ENCODE results near the gene DNAL4. TPM values are rescaled to one million over a fixed set of nuclear protein-coding genes. Genes with fewer than 3 reads are reported as not detected.

Gene DNAL4
- total RNA-seq, 1 experiment from 2014 or later, result 8.3 TPM

DNA sequence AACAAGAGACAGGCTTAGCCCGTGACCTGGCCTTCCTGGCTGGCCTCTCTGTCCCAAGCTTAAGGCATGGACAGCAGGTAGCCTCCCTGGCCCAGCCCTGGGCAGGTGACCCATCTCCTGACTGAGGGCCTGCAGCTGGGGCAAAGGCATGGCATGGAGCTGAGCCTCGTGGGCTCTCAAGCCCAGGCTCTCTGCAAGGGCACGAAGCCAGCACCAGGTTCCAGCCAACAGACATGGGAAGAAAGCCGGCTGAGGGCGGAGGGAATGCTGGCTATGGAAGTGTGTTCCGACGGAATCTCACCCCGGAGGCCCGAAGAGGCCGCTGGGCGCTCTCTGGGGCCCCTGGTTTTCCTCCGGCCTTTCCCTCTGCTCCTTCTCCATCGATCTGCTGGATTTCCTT is 12.9 kb downstream of the DNAL4 start:
- H3K27ac Mint-ChIP-seq, result no peak overlapping the region; a peak in 1 of 7 replicates
- Histone ChIP-seq H4K5ac (ENCODE audit: insufficient read length, low read depth, low read length) (no peak overlapping the region), H2AFZ (ENCODE audit: low read length) (no peak overlapping the region), H3K4me2 (ENCODE audit: insufficient read depth, insufficient read length, low read length) (no peak overlapping the region), H2BK15ac (ENCODE audit: low read depth, low read length) (no peak overlapping the region), H3K23ac (ENCODE audit: insufficient read length, low read depth, low read length) (no peak overlapping the region), H4K8ac (replicated peaks; ENCODE audit: insufficient read length, low read depth, low read length) (no peak overlapping the region), H4K20me1 (ENCODE audit: control insufficient read depth, insufficient read depth, insufficient read length) (no peaks in the 10 kb centered on the region), H2BK5ac (ENCODE audit: insufficient read length, low read length) (no peak overlapping the region), H3K79me2 (ENCODE audit: insufficient read depth, low read length) (no peaks in the 10 kb centered on the region), H2AK5ac (ENCODE audit: insufficient read length, low read length) (no peak overlapping the region), H3K4me1 (ENCODE audit: insufficient read depth, low read length) (no peaks in the 10 kb centered on the region), H3K9ac (ENCODE audit: extremely low read depth, insufficient read length, low read length) (no peak overlapping the region), H3K27ac (ENCODE audit: insufficient read length, low read depth, low read length) (no peak overlapping the region), H3K9me3 (ENCODE audit: control insufficient read depth, low read depth, low read length) (no peaks in the 10 kb centered on the region), H2BK120ac (ENCODE audit: low read depth, low read length, poor library complexity, severe bottlenecking) (no peak overlapping the region), H3K23me2 (ENCODE audit: insufficient read length, low read depth, low read length, poor library complexity, severe bottlenecking) (no peaks in the 10 kb centered on the region), H3K27me3 (ENCODE audit: insufficient read depth, low read length) (no peaks in the 10 kb centered on the region), H3K56ac (ENCODE audit: insufficient read length, low read depth, low read length) (no peak overlapping the region), H2BK12ac (ENCODE audit: insufficient read length, low read depth, low read length) (no peak overlapping the region), H3K18ac (ENCODE audit: insufficient read length, low read depth, low read length) (no peak overlapping the region), H3T11ph (ENCODE audit: low read length) (no peak overlapping the region), H3K79me1 (ENCODE audit: insufficient read depth, low read depth, low read length, poor library complexity, severe bottlenecking) (no peaks in the 10 kb centered on the region), H2BK20ac (ENCODE audit: low read depth, low read length, poor library complexity, severe bottlenecking) (no peak overlapping the region), H4K91ac (ENCODE audit: insufficient read length, low read depth, low read length) (no peak overlapping the region), H3K14ac (ENCODE audit: insufficient read depth, low read length) (no peak overlapping the region), H3K4ac (ENCODE audit: low read depth, low read length) (no peak overlapping the region)
- H3K36me3 Mint-ChIP-seq (ENCODE audit: insufficient read depth in 1 of 3, low read depth in 3 of 3), result peaks cover 0 to 2% (median 0%) of the 10 kb centered on the region in 3 experiments; a peak in 1 of 7 replicates
- H3K4me3 Mint-ChIP-seq, result no peak overlapping the region
- TF ChIP-seq, protein P1, sequence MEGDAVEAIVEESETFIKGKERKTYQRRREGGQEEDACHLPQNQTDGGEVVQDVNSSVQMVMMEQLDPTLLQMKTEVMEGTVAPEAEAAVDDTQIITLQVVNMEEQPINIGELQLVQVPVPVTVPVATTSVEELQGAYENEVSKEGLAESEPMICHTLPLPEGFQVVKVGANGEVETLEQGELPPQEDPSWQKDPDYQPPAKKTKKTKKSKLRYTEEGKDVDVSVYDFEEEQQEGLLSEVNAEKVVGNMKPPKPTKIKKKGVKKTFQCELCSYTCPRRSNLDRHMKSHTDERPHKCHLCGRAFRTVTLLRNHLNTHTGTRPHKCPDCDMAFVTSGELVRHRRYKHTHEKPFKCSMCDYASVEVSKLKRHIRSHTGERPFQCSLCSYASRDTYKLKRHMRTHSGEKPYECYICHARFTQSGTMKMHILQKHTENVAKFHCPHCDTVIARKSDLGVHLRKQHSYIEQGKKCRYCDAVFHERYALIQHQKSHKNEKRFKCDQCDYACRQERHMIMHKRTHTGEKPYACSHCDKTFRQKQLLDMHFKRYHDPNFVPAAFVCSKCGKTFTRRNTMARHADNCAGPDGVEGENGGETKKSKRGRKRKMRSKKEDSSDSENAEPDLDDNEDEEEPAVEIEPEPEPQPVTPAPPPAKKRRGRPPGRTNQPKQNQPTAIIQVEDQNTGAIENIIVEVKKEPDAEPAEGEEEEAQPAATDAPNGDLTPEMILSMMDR (conservative IDR thresholded peaks at IDR 0.05), result no peak
- no peaks in the 10 kb centered on the region for H3K9me3 Mint-ChIP-seq
- WGBS (ENCODE audit: extremely low coverage, insufficient read length, low lambda C conversion rate), result no CpG with 5 or more reads among the region's 13 CpGs
- DNase-seq, result no peak
- peaks cover 8 to 17% of the 10 kb centered on the region in 2 experiments for H3K4me1 Mint-ChIP-seq
- no peaks in the 10 kb centered on the region; the same call in 1 of the 2 replicates for H3K27me3 Mint-ChIP-seq (ENCODE audit: low read depth)
